Hematopoietic multipotent progenitor cell treated with erythropoietin and hydrocortisone succinate and interleukin-3 and kit ligand, for 4 days (in vitro differentiated cells): ENCODE measurements around the gene DTD1.

ENCODE experiments used
- DNase-seq: peaks from one replicate; pipeline ENCODE4 v3.0.0-alpha.2; 2015

The DTD1 gene

DNA sequence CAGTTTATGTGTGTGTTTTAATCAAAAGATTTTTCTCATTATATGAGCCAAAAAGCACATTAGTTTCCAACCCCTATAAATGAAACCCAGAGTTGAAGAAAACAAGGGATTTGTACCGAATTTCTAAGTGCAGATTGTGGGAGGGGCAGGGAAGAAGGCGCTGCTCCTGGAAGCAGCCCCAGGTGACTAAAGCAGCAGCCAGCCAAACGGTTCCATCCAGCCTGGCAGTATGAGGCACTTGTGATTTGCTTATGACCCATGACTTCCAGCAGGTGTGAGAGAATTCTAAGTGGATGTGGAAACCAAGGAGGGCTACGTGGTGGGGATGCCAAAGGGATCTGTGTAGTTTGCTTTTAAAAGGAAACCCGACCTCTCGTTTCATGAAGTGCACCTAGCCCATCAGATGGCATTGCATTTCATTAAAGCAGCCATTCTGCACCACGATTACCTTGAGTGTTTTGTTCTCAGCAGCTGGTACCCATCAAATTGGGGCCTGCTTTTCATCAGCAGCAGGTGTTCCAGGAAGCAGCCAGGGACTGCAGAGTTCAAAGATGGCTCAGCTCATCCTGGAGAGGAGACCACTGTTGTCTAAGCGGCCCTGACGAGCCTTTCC, 79.1 kb downstream of the DTD1 start:
- no peak for DNase-seq

GRCh38 chr20:18669241-18670019, 81.6 kb downstream of the DTD1 start:
- no peak for DNase-seq

DNA sequence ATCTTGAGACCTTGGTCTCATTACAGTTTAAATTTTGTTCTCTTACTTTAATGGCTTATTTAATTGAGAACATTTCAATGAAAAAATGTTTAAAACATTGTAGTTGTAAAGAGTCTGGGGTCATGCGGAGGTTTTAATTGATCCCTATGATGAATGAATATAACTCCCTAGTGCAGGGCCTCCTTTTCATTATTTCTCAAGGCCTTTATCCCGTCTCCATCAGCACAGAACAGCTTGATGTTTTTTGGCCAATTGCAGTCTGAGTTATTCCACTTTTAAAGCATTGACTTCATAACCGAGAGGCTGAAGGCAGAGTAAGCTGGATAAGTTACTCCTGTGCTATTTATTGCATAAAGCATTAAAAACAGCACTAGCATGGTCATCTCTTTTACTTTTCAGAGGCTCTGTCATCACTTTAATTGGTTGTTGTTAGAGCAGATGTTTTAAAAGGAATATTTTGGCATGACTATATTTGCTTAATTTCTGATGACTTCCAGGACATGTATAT, 83.4 kb downstream of the DTD1 start:
- no peak for DNase-seq

DNA sequence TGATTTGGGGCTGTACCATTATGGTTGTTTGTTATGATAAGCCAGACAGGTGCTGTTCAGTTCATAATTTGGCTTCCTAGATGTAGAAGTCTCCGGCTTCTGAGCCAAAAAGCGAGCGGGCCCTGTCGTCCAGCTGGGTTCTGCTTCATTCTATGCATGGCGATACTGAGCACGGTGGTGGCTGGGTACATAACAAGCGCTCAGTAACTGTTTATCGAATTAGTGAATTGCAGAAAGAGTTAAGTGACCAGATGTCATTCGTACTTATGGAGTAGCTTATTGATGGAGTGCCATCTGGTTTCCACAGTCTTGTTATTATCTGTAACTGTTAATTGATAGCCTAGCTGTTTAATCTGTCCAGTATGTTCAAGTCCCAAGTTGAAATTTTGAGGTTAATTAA, 85.0 kb downstream of the DTD1 start:
- no peak for DNase-seq

- DNase-seq: no peak
These were observed 88.5 kb downstream of the DTD1 start for GRCh38 chr20:18676396-18676795.

GRCh38 chr20:18677126-18677525, 89.3 kb downstream of the DTD1 start:
- no peak for DNase-seq

DNA sequence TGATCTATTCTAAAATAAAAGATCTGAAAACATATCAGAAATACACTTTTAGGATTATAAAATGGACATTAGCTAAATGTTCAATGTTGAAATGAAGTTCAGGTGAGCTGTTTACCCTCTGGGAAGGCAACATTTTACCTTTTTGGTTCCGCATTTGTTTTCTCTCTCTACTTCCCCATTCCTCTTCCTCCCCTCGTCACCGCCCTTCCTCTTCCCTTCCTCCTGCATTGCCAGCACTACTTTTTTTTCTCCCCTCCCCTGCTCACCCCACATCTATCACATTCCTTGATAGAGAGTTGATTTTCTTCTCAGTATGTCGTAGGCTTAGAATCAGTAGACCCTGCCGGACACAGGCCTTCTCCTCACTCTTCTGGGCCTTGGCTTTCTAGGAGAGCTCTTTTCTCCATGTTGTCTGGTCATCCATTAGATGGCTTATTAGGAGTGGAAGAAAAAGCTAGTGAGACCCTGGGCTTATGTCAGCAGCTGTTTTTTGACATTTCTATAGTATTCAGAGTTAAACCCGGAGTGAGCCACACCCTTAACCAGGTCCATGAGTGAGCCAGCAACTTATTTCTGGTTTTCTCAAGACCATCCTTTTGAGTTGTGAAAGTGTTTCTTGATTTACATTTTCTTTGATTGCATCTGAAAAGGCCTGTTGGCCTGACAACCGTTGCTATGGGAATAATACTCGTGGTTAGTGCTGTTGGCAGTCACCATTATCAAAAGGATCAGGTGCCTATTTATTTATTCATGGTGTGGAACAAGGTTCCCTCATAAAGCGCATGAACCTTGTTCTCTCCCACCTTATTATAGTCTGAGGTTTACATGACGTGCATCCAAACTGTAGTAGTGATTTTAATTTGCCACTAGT, 90.9 kb downstream of the DTD1 start:
- peak; percentile 50 for DNase-seq

- no peak for DNase-seq
These were observed 96.0 kb downstream of the DTD1 start for GRCh38 chr20:18683839-18684238.

- DNase-seq: no peak
These were observed 96.9 kb downstream of the DTD1 start for GRCh38 chr20:18684775-18685174.

DNA sequence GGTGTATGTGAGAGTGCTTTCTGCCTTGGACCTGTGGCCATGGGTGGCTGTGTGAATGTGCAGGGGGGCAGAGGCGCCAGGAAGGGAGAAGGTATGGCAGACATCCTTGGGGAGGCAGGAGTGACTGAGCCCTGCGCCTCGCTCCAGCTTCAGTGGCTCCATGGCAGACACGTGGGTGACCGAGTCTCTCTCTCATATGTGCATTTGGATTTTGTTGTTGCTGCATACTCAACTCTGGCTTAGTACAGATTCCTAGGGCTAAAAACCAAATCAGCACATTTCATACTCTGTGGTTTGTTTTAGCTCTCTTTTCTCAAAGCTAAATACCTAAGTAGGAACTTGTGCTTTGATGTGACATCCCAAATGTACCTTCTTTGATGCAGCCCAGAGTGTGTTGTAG, 97.6 kb downstream of the DTD1 start:
- no peak for DNase-seq

- DNase-seq: no peak
These were observed 98.8 kb downstream of the DTD1 start for GRCh38 chr20:18686696-18687095.

GRCh38 chr20:18688676-18689075, 100.8 kb downstream of the DTD1 start:
- DNase-seq: no peak

DNA sequence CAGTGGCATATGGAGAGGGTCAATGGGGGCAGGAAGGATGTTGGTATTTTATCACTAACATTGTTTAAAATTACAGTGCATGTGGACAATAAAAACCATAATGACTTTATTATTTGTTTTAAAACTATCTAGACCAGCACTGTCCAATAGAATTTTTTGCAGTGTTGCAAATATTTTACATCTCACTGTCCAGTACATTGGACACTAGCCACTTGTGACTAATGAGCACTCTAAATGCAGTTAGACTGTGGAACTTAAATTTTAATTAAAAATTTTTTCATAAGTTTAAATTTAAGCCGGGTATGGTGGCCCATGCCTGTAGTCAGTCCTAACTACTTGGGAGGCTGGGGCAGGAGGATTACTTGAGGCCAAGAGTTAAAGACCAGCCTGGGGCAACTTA, 101.7 kb downstream of the DTD1 start:
- DNase-seq: no peak

GRCh38 chr20:18692447-18692846, 104.6 kb downstream of the DTD1 start:
- no peak for DNase-seq

GRCh38 chr20:18694071-18694470, 106.2 kb downstream of the DTD1 start:
- DNase-seq: no peak

- DNase-seq: no peak
These were observed 107.3 kb downstream of the DTD1 start for GRCh38 chr20:18695175-18695574.

- no peak for DNase-seq
These were observed 111.0 kb downstream of the DTD1 start for GRCh38 chr20:18698735-18699380.

DNA sequence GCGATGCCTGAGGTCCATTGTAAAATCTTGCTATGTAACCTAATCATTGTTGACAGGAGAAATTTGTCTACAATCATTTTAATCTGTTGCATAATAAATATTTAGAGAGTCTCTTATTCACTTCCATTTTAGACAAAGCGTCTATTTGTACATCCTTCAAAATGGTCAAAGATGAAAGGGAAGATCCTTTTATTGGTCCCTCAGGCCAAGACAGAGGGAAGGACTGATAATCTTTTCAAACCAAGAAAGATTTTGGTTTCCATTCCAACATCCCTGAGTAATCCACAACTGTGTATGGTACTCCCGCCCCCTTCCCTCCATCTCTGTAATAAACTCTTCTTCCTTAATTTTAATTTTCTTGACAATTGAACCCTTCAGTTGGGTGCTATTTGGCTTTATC, 114.1 kb downstream of the DTD1 start:
- DNase-seq: no peak

DNA sequence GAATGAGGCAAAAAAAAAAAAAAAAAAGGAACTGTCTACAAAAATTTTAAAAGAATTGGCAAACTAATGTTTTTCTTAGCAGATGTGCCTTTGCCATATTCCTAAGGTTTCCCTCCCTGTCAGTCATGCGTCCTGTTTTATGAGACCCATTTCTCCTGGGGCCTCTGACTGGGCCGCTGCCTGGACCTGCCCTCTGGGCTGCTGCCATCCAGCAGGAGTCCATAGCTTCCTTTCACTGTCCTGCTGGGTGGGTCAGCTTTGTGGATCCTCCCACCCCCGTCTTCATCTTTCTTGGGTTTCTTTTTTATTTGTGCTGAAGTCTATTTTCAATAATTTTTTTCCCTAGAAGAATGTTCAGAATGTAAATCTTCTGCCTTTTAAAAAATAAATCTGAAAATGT, 114.9 kb downstream of the DTD1 start:
- no peak for DNase-seq

DNA sequence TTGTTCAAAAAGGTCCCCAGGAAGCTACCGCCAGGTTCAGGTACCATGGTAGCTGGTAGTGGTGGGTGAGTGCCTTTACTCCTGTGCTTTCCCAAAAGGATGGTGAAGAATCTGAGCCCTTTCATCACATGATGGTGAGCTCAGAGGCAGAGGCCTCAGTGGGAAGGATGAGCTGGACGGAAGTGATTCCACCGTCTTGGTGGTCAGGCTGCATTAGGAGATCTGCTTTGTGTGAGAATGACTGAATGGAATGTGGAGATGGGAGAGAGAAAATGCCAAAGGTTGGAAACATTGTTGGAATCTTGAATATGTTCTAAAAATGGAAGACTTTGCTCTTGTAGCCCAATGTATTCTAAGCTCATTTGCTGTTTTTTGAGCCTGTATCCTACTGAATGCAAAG, 117.6 kb downstream of the DTD1 start:
- no peak for DNase-seq

DNA sequence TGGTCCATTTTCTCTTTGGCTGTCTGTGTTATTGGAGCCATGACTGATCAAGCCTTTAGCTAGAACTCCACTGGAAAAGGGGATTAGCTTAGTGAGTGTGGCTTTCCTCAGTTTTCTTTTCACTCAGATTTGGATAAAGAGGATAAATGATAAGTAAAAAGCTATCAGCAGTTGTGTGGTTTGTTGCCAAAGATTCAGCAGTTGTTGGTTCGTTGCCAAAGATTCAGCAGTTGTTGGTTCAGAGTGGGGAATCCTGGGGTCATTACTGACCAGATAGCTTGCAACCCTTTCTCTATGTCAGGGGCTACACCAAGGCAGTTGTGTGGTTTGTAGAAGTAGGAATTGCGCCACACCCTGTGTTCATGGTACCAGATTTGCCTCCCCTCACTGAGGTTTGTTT, 118.1 kb downstream of the DTD1 start:
- DNase-seq: peak; percentile 15

DNA sequence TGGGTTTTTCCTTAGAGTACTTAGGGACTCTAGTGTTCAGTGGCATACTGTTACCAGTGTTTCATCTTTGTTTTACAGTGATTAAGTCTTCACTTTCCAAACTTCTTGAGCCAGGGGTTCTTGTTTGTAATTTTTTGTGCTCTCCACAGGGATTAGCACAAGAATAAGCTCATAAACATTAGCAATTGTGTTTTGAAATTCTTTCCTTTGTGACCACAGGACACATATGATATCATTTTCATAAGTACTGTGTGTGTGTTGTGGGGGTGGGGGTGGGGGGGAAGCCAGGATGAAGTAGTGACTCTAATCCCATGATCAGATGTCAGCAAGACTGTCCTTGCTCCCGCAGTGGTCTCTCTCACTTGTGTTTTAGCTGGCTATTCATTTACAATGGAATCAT, 124.3 kb downstream of the DTD1 start:
- no peak for DNase-seq

DNA sequence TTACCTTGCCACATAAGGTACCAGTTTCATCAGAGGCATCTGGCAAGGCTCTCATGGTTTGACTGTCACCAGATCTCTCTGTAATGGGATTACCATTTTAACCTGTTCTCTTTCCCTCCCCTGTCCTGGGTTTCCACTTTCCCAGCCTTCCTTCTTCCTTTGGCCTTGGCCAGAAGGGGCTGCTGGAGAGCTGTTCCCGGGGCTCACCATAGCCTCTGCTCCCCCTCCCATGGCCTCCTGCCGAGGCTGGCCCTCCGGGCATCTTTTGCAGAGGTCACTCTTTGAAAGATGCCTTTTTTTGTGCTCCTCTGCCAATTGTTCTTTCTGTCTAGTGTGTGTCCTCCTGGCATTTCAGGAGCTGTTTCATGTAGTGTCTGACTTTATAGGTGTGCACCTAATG, 125.0 kb downstream of the DTD1 start:
- no peak for DNase-seq
